K562 (cell line): ENCODE results near the gene KIF7. TPM values are rescaled to one million over a fixed set of nuclear protein-coding genes. Genes with fewer than 3 reads are reported as not detected.

ENCODE experiments used
- ATAC-seq: fragments of 200-7000 bp; cut with Tn5 transposase; 3 replicates; pipeline ENCODE4 v1.9.1; 2020; ENCODE audit warnings: moderate library complexity
- BruUV-seq: library from RNA; stranded (reverse); fragments of 400-500 nt; replicated peaks from 2 replicates; lab custom pipeline; 2021; lab: Mats Ljungman, UMichigan
- CTCF ChIA-PET: fragments of 300-600 bp; formaldehyde crosslinking; extraction: SDS; loops from one replicate; lab custom pipeline; 2021; ENCODE audit warnings: low intra/inter-chr PET ratio; lab: Yijun Ruan, JAX
- POLR2A ChIA-PET: fragments of 300-600, 350-650 bp; sonication (Branson Sonifier 250); formaldehyde crosslinking; extraction: SDS; loops from one replicate; lab custom pipeline; 2021; ENCODE audit warnings: antibody characterized with exemption, inconsistent platforms; lab: Yijun Ruan, JAX
- DNase-seq, 4 experiments: peaks; one replicate each; pipeline versions ENCODE4 v3.0.0 to v3.0.0-alpha.2; 2011 to 2018; ENCODE audit warnings: low spot score in 3 of 4, mixed read lengths in 3 of 4; ENCODE audit errors: extremely low read depth in 1 of 4
- FAIRE-seq: peaks from 2 replicates; lab custom pipeline; 2011; peaks lifted over from hg19 to GRCh38; lab: Jason Lieb, UNC
- H2AFZ ChIP-seq: 2 replicates; pipeline ENCODE4 v1.6.0; 2011; ENCODE audit warnings: low read depth, low read length, control low read depth, inconsistent platforms
- H3K27ac ChIP-seq: fragments of 200-600 bp; 3 replicates; pipeline ENCODE4 v1.8.0; 2011; ENCODE audit warnings: low read depth, mild to moderate bottlenecking, control low read depth, inconsistent platforms, low read length, moderate library complexity, mixed read lengths; ENCODE audit errors: extremely low read depth
- H3K27me3 ChIP-seq, 2 experiments: fragments of 300-600 bp in 1 of 2; 2 replicates in 1 of 2; 3 replicates in 1 of 2; pipeline versions ENCODE4 v1.6.0 to v1.8.0; 2011; ENCODE audit warnings: inconsistent platforms in 2 of 2, low read length in 2 of 2, mild to moderate bottlenecking in 1 of 2, mixed read lengths in 1 of 2, moderate library complexity in 1 of 2; ENCODE audit not compliant: control insufficient read depth in 2 of 2, insufficient read depth in 2 of 2
- H3K36me3 ChIP-seq: fragments of 300-600 bp; 3 replicates; pipeline ENCODE4 v1.8.0; 2011; ENCODE audit warnings: mild to moderate bottlenecking, low read length, inconsistent platforms; ENCODE audit not compliant: control insufficient read depth, insufficient read depth
- H3K4me1 ChIP-seq, 2 experiments: fragments of 200-600 bp in 1 of 2; replicated peaks in 1 of 2; 2 replicates in 1 of 2; 3 replicates in 1 of 2; pipeline versions ENCODE4 v1.5.1 to v1.8.0; 2011; ENCODE audit warnings: inconsistent platforms in 2 of 2, low read length in 2 of 2, mild to moderate bottlenecking in 1 of 2, mixed read lengths in 1 of 2, moderate library complexity in 1 of 2; ENCODE audit not compliant: control insufficient read depth in 2 of 2, insufficient read depth in 2 of 2
- H3K4me2 ChIP-seq: 2 replicates; pipeline ENCODE4 v1.6.1; 2011; ENCODE audit warnings: low read length, control low read depth, inconsistent platforms, mixed read lengths; ENCODE audit not compliant: insufficient read depth
- H3K4me3 ChIP-seq: fragments of 200-600 bp; sonication (generic), shearing (Covaris generic); 2 replicates; pipeline ENCODE4 v1.5.1; 2016; ENCODE audit warnings: control low read depth, inconsistent platforms
- H3K79me2 ChIP-seq: fragments of 200-600 bp; 3 replicates; pipeline ENCODE4 v1.8.0; 2011; ENCODE audit warnings: low read length, inconsistent platforms; ENCODE audit not compliant: control insufficient read depth, insufficient read depth
- H3K9ac ChIP-seq, 2 experiments: 2 replicates each; pipeline versions ENCODE4 v1.6.0 to v1.6.1; 2011; ENCODE audit warnings: low read depth in 2 of 2, low read length in 2 of 2, control low read depth in 1 of 2, inconsistent platforms in 1 of 2, mild to moderate bottlenecking in 1 of 2, mixed read lengths in 1 of 2; ENCODE audit not compliant: insufficient read depth in 1 of 2
- H3K9me1 ChIP-seq: one replicate; pipeline ENCODE4 v1.6.0; 2011; ENCODE audit warnings: inconsistent platforms, mild to moderate bottlenecking, low read length, moderate library complexity; ENCODE audit not compliant: control insufficient read depth, insufficient read depth
- H3K9me3 ChIP-seq: replicated peaks from 2 replicates; pipeline ENCODE4 v1.5.1; 2011; ENCODE audit warnings: low read depth, low read length, inconsistent platforms; ENCODE audit not compliant: control insufficient read depth, insufficient read depth
- H4K20me1 ChIP-seq: replicated peaks from 2 replicates; pipeline ENCODE4 v1.6.1; 2011; ENCODE audit warnings: low read length, inconsistent platforms, mixed read lengths; ENCODE audit not compliant: control insufficient read depth, insufficient read depth
- ASH1L ChIP-seq: fragments of 450-650 bp; IDR thresholded peaks from 2 replicates; pipeline ENCODE4 v1.6.1; 2018; ENCODE audit warnings: borderline replicate concordance, mild to moderate bottlenecking, low read depth; ENCODE audit not compliant: partially characterized antibody
- ESRRA ChIP-seq: fragments of 450-650 bp; IDR thresholded peaks from 2 replicates; pipeline ENCODE4 v1.6.1; 2014; ENCODE audit warnings: low read depth, mild to moderate bottlenecking, moderate library complexity, borderline replicate concordance
- ETV6 ChIP-seq, 3 experiments: fragments of 150-350 bp in 1 of 3; sonication (generic) in 1 of 3; formaldehyde crosslinking in 1 of 3; IDR thresholded peaks; 2 replicates each; pipeline versions ENCODE4 v1.6.1 to v1.8.0; 2014 to 2022; ENCODE audit warnings: borderline replicate concordance in 2 of 3, low read depth in 2 of 3, antibody characterized with exemption in 1 of 3, low read length in 1 of 3, mild to moderate bottlenecking in 1 of 3, missing genetic modification reagents in 1 of 3
- GATAD2B ChIP-seq: fragments of 450-650 bp; IDR thresholded peaks from 2 replicates; pipeline ENCODE4 v1.6.1; 2017; ENCODE audit warnings: mild to moderate bottlenecking, borderline replicate concordance
- PHF20 ChIP-seq: fragments of 450-650 bp; IDR thresholded peaks from 2 replicates; pipeline ENCODE4 v1.6.1; 2018; ENCODE audit not compliant: partially characterized antibody
- PHF21A ChIP-seq: fragments of 450-650 bp; IDR thresholded peaks from 2 replicates; pipeline ENCODE4 v1.6.1; 2017; ENCODE audit warnings: low read depth, borderline replicate concordance
- RAD21 ChIP-seq, 2 experiments: fragments of 250-450 bp in 1 of 2; fragments of 450-650 bp in 1 of 2; sonication (Bioruptor Pico) in 1 of 2; formaldehyde crosslinking in 1 of 2; IDR thresholded peaks in 1 of 2; conservative IDR thresholded peaks in 1 of 2; 2 replicates each; pipeline versions ENCODE4 v1.4.0 to v1.8.0; 2020 to 2022; ENCODE audit warnings: mild to moderate bottlenecking in 2 of 2, moderate library complexity in 1 of 2
- RBM15 ChIP-seq: fragments of 200-400 bp; formaldehyde crosslinking; IDR thresholded peaks from 2 replicates; pipeline ENCODE4 v1.6.1; 2018; ENCODE audit warnings: mild to moderate bottlenecking, low read length, moderate library complexity; ENCODE audit not compliant: insufficient read depth
- SMAD1 ChIP-seq: fragments of 150-350 bp; IDR thresholded peaks from 2 replicates; pipeline ENCODE4 v1.6.1; 2014; ENCODE audit warnings: low read length, low read depth; ENCODE audit not compliant: partially characterized antibody
- ZBTB8A ChIP-seq: fragments of 450-650 bp; IDR thresholded peaks from 2 replicates; pipeline ENCODE4 v1.6.1; 2018; ENCODE audit warnings: mild to moderate bottlenecking, moderate library complexity; ENCODE audit not compliant: partially characterized antibody
- WGBS: fragments of 100-300 bp; shearing (Covaris generic); methylation state at CpG from one replicate; pipeline ENCODE4 v1.1.6; 2016; ENCODE audit warnings: low coverage, mixed read lengths; ENCODE audit not compliant: insufficient coverage; ENCODE audit errors: missing lambda C conversion rate; 5-methylcytosine and 5-hydroxymethylcytosine counted together
- in situ Hi-C: fragments of 300-500 bp; cut with MboI; formaldehyde crosslinking; loops from 4 replicates; pipeline ENCODE4 v1.15.0; 2018; ENCODE audit warnings: inconsistent platforms, mixed read lengths
- intact Hi-C: fragments of 100-400 bp; cut with micrococcal nuclease; formaldehyde crosslinking; loops from 2 replicates; pipeline ENCODE4 v1.14.2; 2022
- polyA plus RNA-seq, 8 experiments: library from polyadenylated mRNA; depleted of rRNA in 4 of 8; stranded (reverse) in 5 of 8; unstranded in 3 of 8; fragments of >200 nt; fragmentation: Nextera tagmentation in 2 of 8; fragmentation: Illumina TruSeq in 1 of 8; extraction: Ambion mirVana in 2 of 8; extraction: Trizol in 1 of 8; gene quantifications; 2 replicates each; pipeline versions ENCODE4 v1.2.1 to v1.2.3, GENCODE V29; 2011 to 2014; ENCODE audit warnings: inconsistent platforms in 1 of 8, missing spikeins in 1 of 8
- total RNA-seq, 7 experiments: library from RNA; depleted of rRNA in 6 of 7; stranded (reverse); fragments of >200 nt in 6 of 7; fragmentation: Illumina TruSeq in 2 of 7; extraction: Trizol in 2 of 7; gene quantifications; 2 replicates each; pipeline versions ENCODE4 v1.2.1 to v1.2.3, GENCODE V29; 2011 to 2021; ENCODE audit warnings: low replicate concordance in 1 of 7
- TF ChIP-seq, protein P1 (sequence below), 2 experiments: IDR thresholded peaks; 2 replicates each; pipeline ENCODE4 v1.6.1; 2012; ENCODE audit warnings: improper control_type of control experiment in 2 of 2, low read depth in 2 of 2, low read length in 2 of 2, borderline replicate concordance in 1 of 2
- TF ChIP-seq, protein P2 (sequence below): fragments of 450-650 bp; formaldehyde crosslinking; IDR thresholded peaks from 2 replicates; pipeline ENCODE4 v1.4.0; 2020; ENCODE audit warnings: mild to moderate bottlenecking, moderate library complexity
- TF ChIP-seq, protein P3 (sequence below): fragments of 200-800 bp; sonication (Bioruptor generic); IDR thresholded peaks from 2 replicates; pipeline ENCODE4 v1.6.1; 2017; ENCODE audit warnings: missing genetic modification characterization, missing compliant biosample characterization
- TF ChIP-seq, protein P4 (sequence below): fragments of 450-650 bp; formaldehyde crosslinking; IDR thresholded peaks from 2 replicates; pipeline ENCODE4 v1.4.0; 2022; ENCODE audit warnings: missing genetic modification characterization

The KIF7 gene
- total and polyA plus RNA-seq, 9 of the 15 experiments (the other 6 are each of a cell fraction or from before 2014, with no cell fraction given): 0.04 to 2.0 (median 0.58) TPM

DNA sequence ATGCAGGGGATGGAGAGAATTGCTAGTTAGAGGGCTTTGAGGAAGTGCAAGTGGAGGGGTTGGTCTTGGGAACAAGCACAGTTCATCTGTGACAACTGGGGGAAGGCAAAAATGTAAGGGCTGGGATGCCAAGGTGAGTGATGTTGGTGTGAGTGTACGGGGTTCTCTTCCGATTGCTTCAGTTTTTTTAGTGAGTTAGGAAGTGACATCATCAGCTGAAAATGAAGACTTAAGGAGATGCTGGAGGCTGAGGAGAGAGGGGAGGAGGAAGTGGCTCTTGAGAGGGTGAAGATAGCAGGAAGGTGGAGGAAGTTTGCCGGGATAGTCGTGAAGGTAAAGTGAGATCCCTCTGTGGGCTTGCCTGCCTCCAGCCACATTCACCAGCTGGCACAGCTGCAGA, 67.3 kb downstream of the KIF7 start:
- DNase-seq: no peak
- no peak overlapping the region for H3K27ac ChIP-seq
- H2AFZ ChIP-seq: no peak overlapping the region
- no peak overlapping the region for H3K4me3 ChIP-seq
- no peaks in the 10 kb centered on the region for H3K27me3 ChIP-seq
- H3K9me1 ChIP-seq: no peaks in the 10 kb centered on the region
- BruUV-seq: no TSS peak
- no peak overlapping the region for H3K4me2 ChIP-seq
- no peak for ATAC-seq
- ChIA-PET CTCF (no interaction called here), POLR2A (interaction anchor here (0.7 to 1.2 kb wide), 2 partner anchors 13 to 194 kb away, joined by 3 to 7 read pairs; partner anchors contain the start of gene TICRR)
- H3K9me3 ChIP-seq: no peaks in the 10 kb centered on the region
- WGBS: 88% methylated on average over 4 of the region's 4 CpGs
- H3K4me1 ChIP-seq: no peaks in the 10 kb centered on the region
- peak overlapping the region in 1 of 2 experiments; percentile 39; a peak in 1 of 4 replicates for H3K9ac ChIP-seq
- H3K36me3 ChIP-seq: peaks cover 92% of the 10 kb centered on the region
- intact Hi-C loops (no loop called here), in situ Hi-C loops (no loop called here)
- no peak for FAIRE-seq
- TF ChIP-seq PHF21A: no peak
- no peak for TF ChIP-seq PHF20
- TF ChIP-seq ESRRA: no peak
- TF ChIP-seq ETV6 (IDR thresholded peaks at IDR 0.05; ENCODE audit: borderline replicate concordance in 1 of 2, low read depth in 2 of 2, low read length in 1 of 2): no peak
- no peak for TF ChIP-seq ETV6 (CRISPR knock-in tag; IDR thresholded peaks at IDR 0.05; ENCODE audit: borderline replicate concordance)
- TF ChIP-seq, protein P1, sequence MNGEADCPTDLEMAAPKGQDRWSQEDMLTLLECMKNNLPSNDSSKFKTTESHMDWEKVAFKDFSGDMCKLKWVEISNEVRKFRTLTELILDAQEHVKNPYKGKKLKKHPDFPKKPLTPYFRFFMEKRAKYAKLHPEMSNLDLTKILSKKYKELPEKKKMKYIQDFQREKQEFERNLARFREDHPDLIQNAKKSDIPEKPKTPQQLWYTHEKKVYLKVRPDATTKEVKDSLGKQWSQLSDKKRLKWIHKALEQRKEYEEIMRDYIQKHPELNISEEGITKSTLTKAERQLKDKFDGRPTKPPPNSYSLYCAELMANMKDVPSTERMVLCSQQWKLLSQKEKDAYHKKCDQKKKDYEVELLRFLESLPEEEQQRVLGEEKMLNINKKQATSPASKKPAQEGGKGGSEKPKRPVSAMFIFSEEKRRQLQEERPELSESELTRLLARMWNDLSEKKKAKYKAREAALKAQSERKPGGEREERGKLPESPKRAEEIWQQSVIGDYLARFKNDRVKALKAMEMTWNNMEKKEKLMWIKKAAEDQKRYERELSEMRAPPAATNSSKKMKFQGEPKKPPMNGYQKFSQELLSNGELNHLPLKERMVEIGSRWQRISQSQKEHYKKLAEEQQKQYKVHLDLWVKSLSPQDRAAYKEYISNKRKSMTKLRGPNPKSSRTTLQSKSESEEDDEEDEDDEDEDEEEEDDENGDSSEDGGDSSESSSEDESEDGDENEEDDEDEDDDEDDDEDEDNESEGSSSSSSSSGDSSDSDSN (IDR thresholded peaks at IDR 0.05; ENCODE audit: borderline replicate concordance in 1 of 2, low read depth in 2 of 2, low read length in 2 of 2): no peak
- no peak for TF ChIP-seq ZBTB8A
- no peak for TF ChIP-seq ASH1L
- TF ChIP-seq GATAD2B: no peak
- no peak for TF ChIP-seq SMAD1
- TF ChIP-seq, protein P2, sequence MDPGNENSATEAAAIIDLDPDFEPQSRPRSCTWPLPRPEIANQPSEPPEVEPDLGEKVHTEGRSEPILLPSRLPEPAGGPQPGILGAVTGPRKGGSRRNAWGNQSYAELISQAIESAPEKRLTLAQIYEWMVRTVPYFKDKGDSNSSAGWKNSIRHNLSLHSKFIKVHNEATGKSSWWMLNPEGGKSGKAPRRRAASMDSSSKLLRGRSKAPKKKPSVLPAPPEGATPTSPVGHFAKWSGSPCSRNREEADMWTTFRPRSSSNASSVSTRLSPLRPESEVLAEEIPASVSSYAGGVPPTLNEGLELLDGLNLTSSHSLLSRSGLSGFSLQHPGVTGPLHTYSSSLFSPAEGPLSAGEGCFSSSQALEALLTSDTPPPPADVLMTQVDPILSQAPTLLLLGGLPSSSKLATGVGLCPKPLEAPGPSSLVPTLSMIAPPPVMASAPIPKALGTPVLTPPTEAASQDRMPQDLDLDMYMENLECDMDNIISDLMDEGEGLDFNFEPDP (CRISPR knock-in tag): no peak
- TF ChIP-seq, protein P3, sequence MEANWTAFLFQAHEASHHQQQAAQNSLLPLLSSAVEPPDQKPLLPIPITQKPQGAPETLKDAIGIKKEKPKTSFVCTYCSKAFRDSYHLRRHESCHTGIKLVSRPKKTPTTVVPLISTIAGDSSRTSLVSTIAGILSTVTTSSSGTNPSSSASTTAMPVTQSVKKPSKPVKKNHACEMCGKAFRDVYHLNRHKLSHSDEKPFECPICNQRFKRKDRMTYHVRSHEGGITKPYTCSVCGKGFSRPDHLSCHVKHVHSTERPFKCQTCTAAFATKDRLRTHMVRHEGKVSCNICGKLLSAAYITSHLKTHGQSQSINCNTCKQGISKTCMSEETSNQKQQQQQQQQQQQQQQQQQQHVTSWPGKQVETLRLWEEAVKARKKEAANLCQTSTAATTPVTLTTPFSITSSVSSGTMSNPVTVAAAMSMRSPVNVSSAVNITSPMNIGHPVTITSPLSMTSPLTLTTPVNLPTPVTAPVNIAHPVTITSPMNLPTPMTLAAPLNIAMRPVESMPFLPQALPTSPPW (CRISPR knock-in tag): no peak
- TF ChIP-seq, protein P4, sequence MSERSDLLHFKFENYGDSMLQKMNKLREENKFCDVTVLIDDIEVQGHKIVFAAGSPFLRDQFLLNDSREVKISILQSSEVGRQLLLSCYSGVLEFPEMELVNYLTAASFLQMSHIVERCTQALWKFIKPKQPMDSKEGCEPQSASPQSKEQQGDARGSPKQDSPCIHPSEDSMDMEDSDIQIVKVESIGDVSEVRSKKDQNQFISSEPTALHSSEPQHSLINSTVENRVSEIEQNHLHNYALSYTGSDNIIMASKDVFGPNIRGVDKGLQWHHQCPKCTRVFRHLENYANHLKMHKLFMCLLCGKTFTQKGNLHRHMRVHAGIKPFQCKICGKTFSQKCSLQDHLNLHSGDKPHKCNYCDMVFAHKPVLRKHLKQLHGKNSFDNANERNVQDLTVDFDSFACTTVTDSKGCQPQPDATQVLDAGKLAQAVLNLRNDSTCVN (CRISPR knock-in tag): no peak
- no peak for TF ChIP-seq RBM15
- no peak for TF ChIP-seq RAD21 (CRISPR knock-in tag; conservative IDR thresholded peaks at IDR 0.05 in 1 of 2, IDR thresholded peaks at IDR 0.05 in 1 of 2)
- H3K79me2 ChIP-seq: peaks cover 23% of the 10 kb centered on the region; the same call in 2 of the 3 replicates
- H4K20me1 ChIP-seq: no peaks in the 10 kb centered on the region; the same call in 1 of the 2 replicates
